A673 (cell line): ENCODE results near the gene RNU2-1.
"Not testable (repeated sequence)": the region's sequence is repeated elsewhere in the genome, so short reads cannot be mapped to it uniquely, and the experiment has no call there.

Experiments used
- EZH2 ChIP-seq: fragments of 200-600 bp; sonication (generic); IDR thresholded peaks from 2 replicates; pipeline ENCODE4 v1.6.1; 2017; ENCODE audit warnings: borderline replicate concordance, low read depth, mild to moderate bottlenecking, mixed read lengths, antibody characterized with exemption, low read length; ENCODE audit not compliant: poor library complexity, severe bottlenecking
- TF ChIP-seq, protein P1 (sequence below): fragments of 300-800, 200-600 bp; sonication (generic); conservative IDR thresholded peaks from 2 replicates; pipeline ENCODE4 v1.5.1; 2017; ENCODE audit warnings: low read depth, mild to moderate bottlenecking, antibody characterized with exemption, low read length, moderate library complexity, mixed read lengths

- TF ChIP-seq, protein P1, sequence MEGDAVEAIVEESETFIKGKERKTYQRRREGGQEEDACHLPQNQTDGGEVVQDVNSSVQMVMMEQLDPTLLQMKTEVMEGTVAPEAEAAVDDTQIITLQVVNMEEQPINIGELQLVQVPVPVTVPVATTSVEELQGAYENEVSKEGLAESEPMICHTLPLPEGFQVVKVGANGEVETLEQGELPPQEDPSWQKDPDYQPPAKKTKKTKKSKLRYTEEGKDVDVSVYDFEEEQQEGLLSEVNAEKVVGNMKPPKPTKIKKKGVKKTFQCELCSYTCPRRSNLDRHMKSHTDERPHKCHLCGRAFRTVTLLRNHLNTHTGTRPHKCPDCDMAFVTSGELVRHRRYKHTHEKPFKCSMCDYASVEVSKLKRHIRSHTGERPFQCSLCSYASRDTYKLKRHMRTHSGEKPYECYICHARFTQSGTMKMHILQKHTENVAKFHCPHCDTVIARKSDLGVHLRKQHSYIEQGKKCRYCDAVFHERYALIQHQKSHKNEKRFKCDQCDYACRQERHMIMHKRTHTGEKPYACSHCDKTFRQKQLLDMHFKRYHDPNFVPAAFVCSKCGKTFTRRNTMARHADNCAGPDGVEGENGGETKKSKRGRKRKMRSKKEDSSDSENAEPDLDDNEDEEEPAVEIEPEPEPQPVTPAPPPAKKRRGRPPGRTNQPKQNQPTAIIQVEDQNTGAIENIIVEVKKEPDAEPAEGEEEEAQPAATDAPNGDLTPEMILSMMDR = not testable (repeated sequence)
- TF ChIP-seq EZH2 = not testable (repeated sequence)
Observed at GRCh38 chr17:43203013-43203412, 30.8 kb downstream of the RNU2-1 start.
